Stimulated activated CD8-positive, alpha-beta memory T cell treated with anti-CD3 and anti-CD28 coated beads, Interleukin-12 subunit alpha, Interleukin-12 subunit beta, amount 100 ng/mL, for 4 hours (primary cell): Measurements from ENCODE around the gene TCP11L1.
A peak's percentile ranks its signal among the peaks of the same experiment; 100 is the strongest.
"Not testable (repeated sequence)": the region's sequence is repeated elsewhere in the genome, so short reads cannot be mapped to it uniquely, and the experiment has no call there.

Source experiments
- DNase-seq: peaks from one replicate; pipeline ENCODE4 v3.0.0-alpha.2; 2020; ENCODE audit warnings: low read depth

The TCP11L1 gene

GRCh38 chr11:33033493-33033892 is 5.9 kb upstream of the TCP11L1 start:
- no peak for DNase-seq

GRCh38 chr11:33035011-33035410 is 4.4 kb upstream of the TCP11L1 start:
- no peak for DNase-seq

- DNase-seq, result no peak
These were observed 875 bp downstream of the TCP11L1 start for GRCh38 chr11:33040033-33040861.

GRCh38 chr11:33040862-33041453 is 1.6 kb downstream of the TCP11L1 start:
- DNase-seq, result no peak

GRCh38 chr11:33043221-33043830 is 4.0 kb downstream of the TCP11L1 start:
- DNase-seq, result no peak

GRCh38 chr11:33044285-33044756 is 4.9 kb downstream of the TCP11L1 start:
- DNase-seq, result no peak

GRCh38 chr11:33045551-33046255 is 6.3 kb downstream of the TCP11L1 start:
- DNase-seq, result no peak

GRCh38 chr11:33048701-33049100 is 9.3 kb downstream of the TCP11L1 start:
- not testable (repeated sequence) for DNase-seq

- DNase-seq, result not testable (repeated sequence)
These were observed 10.4 kb downstream of the TCP11L1 start for GRCh38 chr11:33049565-33050408.

GRCh38 chr11:33052231-33052630 is 12.9 kb downstream of the TCP11L1 start:
- DNase-seq, result no peak

GRCh38 chr11:33055375-33055774 is 16.0 kb downstream of the TCP11L1 start:
- no peak for DNase-seq

GRCh38 chr11:33057284-33057683 is 17.9 kb downstream of the TCP11L1 start:
- no peak for DNase-seq

- DNase-seq, result no peak
These were observed 20.1 kb downstream of the TCP11L1 start for GRCh38 chr11:33059331-33060007.

GRCh38 chr11:33060271-33060670 is 20.9 kb downstream of the TCP11L1 start:
- DNase-seq, result no peak

- no peak for DNase-seq
These were observed 22.8 kb downstream of the TCP11L1 start for GRCh38 chr11:33062137-33062536.

- no peak for DNase-seq
These were observed 24.0 kb downstream of the TCP11L1 start for GRCh38 chr11:33063326-33063881.

GRCh38 chr11:33064033-33064825 is 24.9 kb downstream of the TCP11L1 start:
- no peak for DNase-seq

GRCh38 chr11:33064866-33065265 is 25.5 kb downstream of the TCP11L1 start:
- no peak for DNase-seq

GRCh38 chr11:33065445-33066178 is 26.2 kb downstream of the TCP11L1 start:
- peak; percentile 55 for DNase-seq
